Measurements from ENCODE around the gene CYP4F2.

GRCh38 chr19:15891434-15891833 lies 6.4 kb downstream of the CYP4F2 start:
- TF ChIP-seq POLR2A (IDR thresholded peaks at IDR 0.05) (no peak), CTCF (IDR thresholded peaks at IDR 0.05) (no peak)

Data from tibial nerve (tissue), 3 donors.